HepG2 (cell line): ENCODE measurements around the gene NRN1L.

Experiments
- CHD4 ChIP-seq: fragments of 200-600 bp; sonication (generic); IDR thresholded peaks from 2 replicates; pipeline ENCODE4 v1.7.0; 2017; ENCODE audit warnings: mild to moderate bottlenecking, low read length, borderline replicate concordance
- RBM39 ChIP-seq: fragments of 200-400 bp; formaldehyde crosslinking; IDR thresholded peaks from one replicate; pipeline ENCODE4 v1.6.1; 2018; ENCODE audit warnings: antibody characterized with exemption, mild to moderate bottlenecking, low read depth, low read length; ENCODE audit not compliant: poor library complexity, severe bottlenecking
- TF ChIP-seq, protein P1 (sequence below): sonication (generic); formaldehyde crosslinking; IDR thresholded peaks from 2 replicates; pipeline ENCODE4 v1.4.0; 2020; ENCODE audit warnings: missing genetic modification reagents, borderline replicate concordance

DNA sequence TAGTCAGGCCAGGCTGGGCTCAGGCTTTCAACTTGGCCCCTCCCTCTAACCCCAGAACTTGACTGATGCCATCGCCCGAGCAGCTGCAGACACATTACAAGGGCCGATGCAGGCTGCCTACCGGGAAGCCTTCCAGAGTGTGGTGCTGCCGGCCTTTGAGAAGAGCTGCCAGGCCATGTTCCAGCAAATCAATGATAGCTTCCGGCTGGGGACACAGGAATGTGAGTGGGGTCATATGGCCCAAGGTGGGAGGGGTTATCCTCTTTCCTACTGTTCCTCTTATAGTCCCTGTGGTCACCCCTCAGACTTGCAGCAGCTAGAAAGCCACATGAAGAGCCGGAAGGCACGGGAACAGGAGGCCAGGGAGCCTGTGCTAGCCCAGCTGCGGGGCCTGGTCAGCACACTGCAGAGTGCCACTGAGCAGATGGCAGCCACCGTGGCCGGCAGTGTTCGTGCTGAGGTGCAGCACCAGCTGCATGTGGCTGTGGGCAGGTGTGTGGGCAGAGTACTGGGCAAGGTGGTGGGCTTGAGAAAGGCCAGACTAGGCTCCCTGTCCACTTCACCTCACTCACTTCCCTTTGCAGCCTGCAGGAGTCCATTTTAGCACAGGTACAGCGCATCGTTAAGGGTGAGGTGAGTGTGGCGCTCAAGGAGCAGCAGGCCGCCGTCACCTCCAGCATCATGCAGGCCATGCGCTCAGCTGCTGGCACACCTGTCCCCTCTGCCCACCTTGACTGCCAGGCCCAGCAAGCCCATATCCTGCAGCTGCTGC lies 2.1 kb upstream of the NRN1L start:
- no peak for TF ChIP-seq CHD4
- TF ChIP-seq, protein P1, sequence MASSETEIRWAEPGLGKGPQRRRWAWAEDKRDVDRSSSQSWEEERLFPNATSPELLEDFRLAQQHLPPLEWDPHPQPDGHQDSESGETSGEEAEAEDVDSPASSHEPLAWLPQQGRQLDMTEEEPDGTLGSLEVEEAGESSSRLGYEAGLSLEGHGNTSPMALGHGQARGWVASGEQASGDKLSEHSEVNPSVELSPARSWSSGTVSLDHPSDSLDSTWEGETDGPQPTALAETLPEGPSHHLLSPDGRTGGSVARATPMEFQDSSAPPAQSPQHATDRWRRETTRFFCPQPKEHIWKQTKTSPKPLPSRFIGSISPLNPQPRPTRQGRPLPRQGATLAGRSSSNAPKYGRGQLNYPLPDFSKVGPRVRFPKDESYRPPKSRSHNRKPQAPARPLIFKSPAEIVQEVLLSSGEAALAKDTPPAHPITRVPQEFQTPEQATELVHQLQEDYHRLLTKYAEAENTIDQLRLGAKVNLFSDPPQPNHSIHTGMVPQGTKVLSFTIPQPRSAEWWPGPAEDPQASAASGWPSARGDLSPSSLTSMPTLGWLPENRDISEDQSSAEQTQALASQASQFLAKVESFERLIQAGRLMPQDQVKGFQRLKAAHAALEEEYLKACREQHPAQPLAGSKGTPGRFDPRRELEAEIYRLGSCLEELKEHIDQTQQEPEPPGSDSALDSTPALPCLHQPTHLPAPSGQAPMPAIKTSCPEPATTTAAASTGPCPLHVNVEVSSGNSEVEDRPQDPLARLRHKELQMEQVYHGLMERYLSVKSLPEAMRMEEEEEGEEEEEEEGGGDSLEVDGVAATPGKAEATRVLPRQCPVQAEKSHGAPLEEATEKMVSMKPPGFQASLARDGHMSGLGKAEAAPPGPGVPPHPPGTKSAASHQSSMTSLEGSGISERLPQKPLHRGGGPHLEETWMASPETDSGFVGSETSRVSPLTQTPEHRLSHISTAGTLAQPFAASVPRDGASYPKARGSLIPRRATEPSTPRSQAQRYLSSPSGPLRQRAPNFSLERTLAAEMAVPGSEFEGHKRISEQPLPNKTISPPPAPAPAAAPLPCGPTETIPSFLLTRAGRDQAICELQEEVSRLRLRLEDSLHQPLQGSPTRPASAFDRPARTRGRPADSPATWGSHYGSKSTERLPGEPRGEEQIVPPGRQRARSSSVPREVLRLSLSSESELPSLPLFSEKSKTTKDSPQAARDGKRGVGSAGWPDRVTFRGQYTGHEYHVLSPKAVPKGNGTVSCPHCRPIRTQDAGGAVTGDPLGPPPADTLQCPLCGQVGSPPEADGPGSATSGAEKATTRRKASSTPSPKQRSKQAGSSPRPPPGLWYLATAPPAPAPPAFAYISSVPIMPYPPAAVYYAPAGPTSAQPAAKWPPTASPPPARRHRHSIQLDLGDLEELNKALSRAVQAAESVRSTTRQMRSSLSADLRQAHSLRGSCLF = no peak
- TF ChIP-seq RBM39 = no peak
